K562 (cell line): ENCODE data around the gene NECAP2. TPM values are rescaled to one million over a fixed set of nuclear protein-coding genes. Genes with fewer than 3 reads are reported as not detected.
A peak's percentile ranks its signal among the peaks of the same experiment; 100 is the strongest.

Source experiments
- ATF4 ChIP-seq: fragments of 450-650 bp; formaldehyde crosslinking; IDR thresholded peaks from 2 replicates; pipeline ENCODE4 v1.4.0; 2022; ENCODE audit warnings: mild to moderate bottlenecking, moderate library complexity
- FOXK2 ChIP-seq, 2 experiments: fragments of 450-650 bp; IDR thresholded peaks in 1 of 2; conservative IDR thresholded peaks in 1 of 2; 2 replicates each; pipeline ENCODE4 v1.6.1; 2016; ENCODE audit warnings: low read depth in 2 of 2, mild to moderate bottlenecking in 1 of 2
- MEF2A ChIP-seq: IDR thresholded peaks from 2 replicates; pipeline ENCODE4 v1.6.1; 2011; ENCODE audit warnings: low read depth, mild to moderate bottlenecking, low read length, moderate library complexity; ENCODE audit not compliant: control insufficient read depth
- MEIS2 ChIP-seq: fragments of 450-650 bp; IDR thresholded peaks from 2 replicates; pipeline ENCODE4 v1.6.1; 2014; ENCODE audit warnings: mild to moderate bottlenecking; ENCODE audit not compliant: partially characterized antibody
- MGA ChIP-seq: fragments of 450-650 bp; IDR thresholded peaks from 2 replicates; pipeline ENCODE4 v1.6.1; 2016; ENCODE audit warnings: mild to moderate bottlenecking, moderate library complexity
- PHF20 ChIP-seq: fragments of 450-650 bp; IDR thresholded peaks from 2 replicates; pipeline ENCODE4 v1.6.1; 2018; ENCODE audit not compliant: partially characterized antibody
- POLR2G ChIP-seq: fragments of 200-400 bp; formaldehyde crosslinking; IDR thresholded peaks from 2 replicates; pipeline ENCODE4 v1.6.1; 2017; ENCODE audit warnings: low read depth, mild to moderate bottlenecking, antibody characterized with exemption, low read length, moderate library complexity
- RBM25 ChIP-seq: fragments of 200-400 bp; formaldehyde crosslinking; IDR thresholded peaks from 2 replicates; pipeline ENCODE4 v1.6.1; 2018; ENCODE audit warnings: low read length, low read depth, moderate library complexity; ENCODE audit not compliant: severe bottlenecking
- SIRT6 ChIP-seq: IDR thresholded peaks from one replicate; pipeline ENCODE4 v1.6.1; 2012; ENCODE audit warnings: low read depth, mild to moderate bottlenecking, control low read depth, inconsistent platforms, low read length, moderate library complexity
- ZBTB5 ChIP-seq: fragments of 450-650 bp; IDR thresholded peaks from 2 replicates; pipeline ENCODE4 v1.6.1; 2017; ENCODE audit warnings: antibody characterized with exemption
- ZFP30 ChIP-seq: fragments of 250-450 bp; sonication (Bioruptor Pico); IDR thresholded peaks from 2 replicates; pipeline ENCODE4 v1.8.0; 2022; ENCODE audit warnings: moderate library complexity, mild to moderate bottlenecking, inconsistent platforms, borderline replicate concordance
- ZNF384 ChIP-seq: IDR thresholded peaks from 2 replicates; pipeline ENCODE4 v1.6.1; 2012; ENCODE audit warnings: low read depth, low read length, improper control_type of control experiment
- polyA plus RNA-seq, 8 experiments: library from polyadenylated mRNA; depleted of rRNA in 4 of 8; stranded (reverse) in 5 of 8; unstranded in 3 of 8; fragments of >200 nt; fragmentation: Nextera tagmentation in 2 of 8; fragmentation: Illumina TruSeq in 1 of 8; extraction: Ambion mirVana in 2 of 8; extraction: Trizol in 1 of 8; gene quantifications; 2 replicates each; pipeline versions ENCODE4 v1.2.1 to v1.2.3, GENCODE V29; 2011 to 2014; ENCODE audit warnings: inconsistent platforms in 1 of 8, missing spikeins in 1 of 8
- total RNA-seq, 7 experiments: library from RNA; depleted of rRNA in 6 of 7; stranded (reverse); fragments of >200 nt in 6 of 7; fragmentation: Illumina TruSeq in 2 of 7; extraction: Trizol in 2 of 7; gene quantifications; 2 replicates each; pipeline versions ENCODE4 v1.2.1 to v1.2.3, GENCODE V29; 2011 to 2021; ENCODE audit warnings: low replicate concordance in 1 of 7

NECAP2 gene
- total and polyA plus RNA-seq, 9 of the 15 experiments (the other 6 are each of a cell fraction or from before 2014, with no cell fraction given): 22.7 to 107 (median 79.2) TPM

GRCh38 chr1:16498573-16499413, 58.3 kb downstream of the NECAP2 start (continued):
- no peak for TF ChIP-seq ZBTB5
- TF ChIP-seq SIRT6: no peak
- TF ChIP-seq MEIS2: peak; percentile 54
- no peak for TF ChIP-seq ATF4
- peak; percentile 11 for TF ChIP-seq PHF20
- no peak for TF ChIP-seq FOXK2 (conservative IDR thresholded peaks at IDR 0.05 in 1 of 2, IDR thresholded peaks at IDR 0.05 in 1 of 2; ENCODE audit: low read depth in 2 of 2)
- no peak for TF ChIP-seq ZNF384
- peak; percentile 84 for TF ChIP-seq RBM25
- TF ChIP-seq MGA: no peak
- TF ChIP-seq ZFP30 (CRISPR knock-in tag): no peak
- no peak for TF ChIP-seq MEF2A
- peak; percentile 79 for TF ChIP-seq POLR2G
